ELR (cell line): Measurements from ENCODE around the gene HDAC6.
"Not testable (repeated sequence)": the region's sequence is repeated elsewhere in the genome, so short reads cannot be mapped to it uniquely, and the experiment has no call there.

ENCODE experiments used
- DNase-seq: peaks from one replicate; pipeline ENCODE4 v3.0.0-alpha.2; 2015; ENCODE audit warnings: low read depth

HDAC6 gene

DNA sequence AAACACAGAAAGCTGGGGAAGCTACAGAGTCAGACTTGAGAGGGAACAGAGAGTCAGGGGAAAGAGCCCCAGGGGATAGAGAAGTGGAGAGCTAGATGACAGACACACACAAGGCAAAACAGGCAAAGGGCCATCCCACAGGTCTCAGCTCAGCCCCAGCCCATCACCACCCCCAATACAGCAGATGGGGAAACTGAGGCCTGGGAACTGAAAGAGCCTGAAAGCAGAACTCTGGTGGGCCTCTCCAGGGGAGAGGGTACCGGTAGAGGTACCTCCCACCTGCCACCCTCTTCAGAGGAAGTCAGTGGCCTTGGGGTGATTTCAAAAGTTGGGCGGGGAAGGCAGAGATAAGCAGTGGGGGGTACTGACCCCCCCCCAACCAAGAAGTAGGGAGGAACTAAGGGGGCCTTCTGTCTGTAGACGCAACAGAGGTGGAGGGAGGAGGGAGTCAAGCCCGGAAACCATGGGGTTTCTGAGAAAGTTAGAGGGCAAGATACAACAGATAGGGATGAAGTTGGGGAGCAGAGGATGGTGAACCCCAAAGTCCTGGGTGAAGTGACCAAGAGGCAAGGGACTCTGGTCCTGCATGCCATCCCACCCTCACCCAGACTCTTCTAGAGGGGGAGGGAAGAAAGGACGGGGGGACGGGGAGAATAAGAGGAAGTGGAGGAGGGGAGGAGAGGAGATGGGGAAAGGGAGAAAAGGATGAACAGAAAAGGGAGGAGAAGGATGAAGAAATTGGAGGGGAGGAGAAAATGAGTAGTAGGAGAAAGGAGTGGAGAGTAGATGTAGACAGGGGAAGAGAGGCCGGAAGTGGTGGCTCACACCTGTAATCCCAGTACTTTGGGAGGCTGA is 12.3 kb upstream of the HDAC6 start:
- DNase-seq = no peak

DNA sequence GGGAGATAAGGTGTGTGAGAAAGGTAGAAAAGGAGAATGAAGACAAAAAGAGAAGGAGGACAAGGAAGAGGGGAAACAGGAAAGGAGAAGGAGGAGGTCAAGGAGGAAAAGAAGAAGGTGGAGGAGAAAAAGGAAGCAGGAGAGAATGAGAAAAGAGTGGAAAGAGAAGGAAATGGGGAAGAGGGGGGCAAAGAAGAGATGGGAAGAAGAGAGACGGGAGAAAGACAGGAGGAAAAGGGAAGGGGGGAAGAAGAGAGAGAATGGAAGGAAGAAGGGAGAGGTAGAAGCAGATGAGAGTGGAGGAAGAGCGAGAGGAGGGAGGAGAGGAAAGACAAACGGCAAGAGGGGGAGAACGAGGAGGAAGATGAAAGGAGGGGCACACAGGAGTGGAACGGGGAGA is 11.4 kb upstream of the HDAC6 start:
- no peak for DNase-seq

- no peak for DNase-seq
Measured at GRCh38 chrX:48791063-48791820, 10.6 kb upstream of the HDAC6 start.

GRCh38 chrX:48792219-48792618 is 9.6 kb upstream of the HDAC6 start:
- DNase-seq = no peak

DNA sequence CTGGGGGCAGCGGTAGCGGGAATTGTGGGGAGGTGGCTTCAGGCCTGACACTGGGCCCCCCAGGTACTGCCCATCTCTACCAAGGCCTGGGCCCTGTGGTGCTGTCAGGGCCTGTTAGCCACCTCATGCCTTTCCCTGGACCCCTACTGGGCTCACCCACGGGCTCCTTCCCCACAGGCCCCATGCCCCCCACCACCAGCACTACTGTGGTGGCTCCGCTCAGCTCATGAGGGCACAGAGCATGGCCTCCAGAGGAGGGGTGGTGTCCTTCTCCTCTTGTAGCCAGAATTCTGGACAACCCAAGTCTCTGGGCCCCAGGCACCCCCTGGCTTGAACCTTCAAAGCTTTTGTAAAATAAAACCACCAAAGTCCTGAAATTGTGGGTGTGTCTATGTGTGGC is 7.9 kb upstream of the HDAC6 start:
- no peak for DNase-seq

- no peak for DNase-seq
Measured at GRCh38 chrX:48794340-48794910, 7.4 kb upstream of the HDAC6 start.

DNA sequence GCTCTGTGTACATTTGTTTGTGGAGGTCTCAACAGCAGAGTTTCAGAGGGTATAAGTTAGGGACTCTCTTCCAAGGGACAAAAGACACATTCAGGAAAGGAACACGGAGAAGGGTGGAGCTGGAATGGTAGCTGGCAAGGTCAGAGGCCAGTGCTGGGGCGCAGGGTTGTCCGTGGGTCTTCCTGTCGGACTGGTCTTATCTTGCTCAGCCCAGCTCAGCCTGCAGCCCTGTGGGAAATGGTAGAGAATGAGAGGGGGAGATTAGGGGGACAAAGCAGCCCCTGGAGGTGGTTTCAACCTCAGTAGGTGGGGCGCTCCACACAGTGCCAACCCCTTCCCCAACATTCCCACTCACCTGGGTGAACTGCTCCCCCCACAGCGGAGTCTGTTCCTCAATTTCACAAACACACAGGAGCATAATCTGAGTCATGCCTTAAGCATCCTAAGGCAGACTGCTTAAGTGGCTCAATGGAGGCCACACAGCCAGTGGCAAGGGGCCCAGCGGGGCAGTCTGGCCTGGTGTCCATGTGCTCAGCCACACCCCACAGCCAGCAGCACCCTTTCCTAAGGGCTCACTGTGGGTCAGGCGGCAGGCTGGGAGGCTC is 6.9 kb upstream of the HDAC6 start:
- peak; percentile 67 for DNase-seq

DNA sequence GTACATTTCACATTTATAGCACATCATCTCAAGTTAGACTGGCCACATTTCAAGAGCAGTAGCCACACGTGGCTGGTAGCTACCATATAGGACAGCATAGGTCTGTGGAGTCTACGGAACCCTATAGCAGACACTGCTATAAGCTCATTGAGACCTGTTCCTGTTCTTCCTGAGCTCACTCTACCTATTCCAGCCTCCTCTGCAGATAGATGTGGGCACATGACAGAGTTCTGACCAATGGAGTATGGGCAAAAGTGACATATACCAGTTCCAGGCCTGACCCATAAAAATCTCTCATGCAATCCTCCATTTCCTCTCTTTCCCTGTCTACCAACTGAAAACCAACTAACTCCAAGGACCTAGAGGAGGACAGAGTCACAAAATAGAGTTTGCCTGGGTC is 3.5 kb upstream of the HDAC6 start:
- no peak for DNase-seq

DNA sequence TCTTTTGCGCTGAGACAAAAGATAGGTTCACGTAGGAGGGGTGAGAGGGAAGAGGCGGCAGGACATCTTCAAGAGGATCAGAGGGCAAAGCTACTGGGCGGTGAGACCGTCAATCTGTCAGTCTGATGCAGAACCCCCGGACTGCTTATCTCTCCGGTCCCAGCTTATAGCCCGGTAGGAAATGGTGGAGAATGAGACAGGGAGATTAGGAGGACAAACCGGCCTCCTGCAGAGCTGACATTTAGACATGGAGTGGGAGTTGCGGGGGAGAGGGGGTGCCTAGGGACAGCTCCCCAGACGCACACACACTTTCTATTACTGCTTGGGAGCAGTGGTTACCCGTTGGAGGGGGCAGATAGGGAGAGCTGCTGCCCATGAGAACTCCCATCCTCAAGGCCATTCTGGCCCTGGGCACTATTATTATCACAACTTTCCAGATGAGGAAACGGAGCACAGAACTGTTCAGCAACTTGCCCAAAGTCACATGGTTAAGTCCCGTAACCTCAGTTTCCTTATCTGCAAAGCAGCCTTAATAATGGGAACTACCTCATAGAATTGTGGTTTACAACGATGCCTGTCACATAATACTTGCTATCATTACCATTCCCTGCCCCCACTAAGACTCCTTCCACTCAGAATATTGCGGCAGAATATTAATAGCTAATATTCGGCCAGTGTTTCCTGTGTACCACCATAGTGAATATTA is 1.1 kb upstream of the HDAC6 start:
- DNase-seq = no peak

DNA sequence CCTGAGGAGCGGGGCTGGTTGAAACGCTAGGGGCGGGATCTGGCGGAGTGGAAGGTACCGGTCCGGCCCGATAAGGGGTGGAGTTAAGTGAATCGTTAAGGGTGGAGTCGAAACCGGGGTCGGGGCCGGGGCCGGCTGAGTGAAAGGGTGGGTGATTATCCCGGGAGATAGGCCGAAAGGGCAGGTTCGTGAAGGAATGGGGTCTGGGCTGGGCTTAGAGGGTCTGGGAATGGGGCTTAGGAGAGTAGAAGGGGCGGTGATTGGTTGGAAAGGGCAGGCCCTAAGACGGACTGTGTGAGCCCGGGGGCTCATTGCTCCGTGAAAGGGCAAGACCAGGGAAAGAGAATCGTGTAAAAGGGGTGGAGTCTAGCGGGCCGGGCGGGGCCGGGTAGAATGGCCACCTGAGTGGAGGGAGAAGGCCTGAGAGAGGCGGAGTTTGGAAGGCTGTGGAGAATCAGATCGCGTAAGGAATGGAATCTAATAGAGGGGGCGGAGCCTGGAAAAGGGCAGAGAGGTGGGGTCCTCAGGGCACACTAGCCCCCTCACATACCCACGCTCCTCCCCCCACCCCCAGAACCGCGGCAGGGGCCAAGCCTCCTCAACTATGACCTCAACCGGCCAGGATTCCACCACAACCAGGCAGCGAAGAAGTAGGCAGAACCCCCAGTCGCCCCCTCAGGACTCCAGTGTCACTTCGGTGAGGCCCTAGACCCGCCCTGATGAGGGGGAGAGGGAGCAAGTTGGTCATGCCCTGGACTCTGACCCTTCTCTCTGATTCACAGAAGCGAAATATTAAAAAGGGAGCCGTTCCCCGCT is 430 bp downstream of the HDAC6 start:
- peak; percentile 84 for DNase-seq

GRCh38 chrX:48802905-48803200 is 986 bp downstream of the HDAC6 start:
- no peak for DNase-seq

DNA sequence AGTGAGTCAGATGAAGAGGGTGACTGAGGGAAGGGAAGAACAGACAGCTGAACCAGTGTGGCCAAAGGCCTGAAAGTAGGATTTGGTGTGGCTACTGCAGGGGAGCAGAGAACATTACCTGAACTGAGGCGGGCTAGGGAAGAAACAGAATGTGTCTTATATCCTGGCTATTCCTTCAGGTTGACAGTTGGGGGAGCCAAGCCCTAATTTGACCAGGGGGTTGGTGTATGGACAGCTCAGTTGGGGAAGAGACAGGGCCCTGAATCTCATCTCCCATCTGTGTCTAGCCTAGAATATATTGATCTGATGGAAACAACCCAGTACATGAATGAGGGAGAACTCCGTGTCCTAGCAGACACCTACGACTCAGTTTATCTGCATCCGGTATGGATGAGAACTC is 4.2 kb downstream of the HDAC6 start:
- DNase-seq = no peak

- no peak for DNase-seq
Measured at GRCh38 chrX:48813644-48814043, 11.8 kb downstream of the HDAC6 start.

DNA sequence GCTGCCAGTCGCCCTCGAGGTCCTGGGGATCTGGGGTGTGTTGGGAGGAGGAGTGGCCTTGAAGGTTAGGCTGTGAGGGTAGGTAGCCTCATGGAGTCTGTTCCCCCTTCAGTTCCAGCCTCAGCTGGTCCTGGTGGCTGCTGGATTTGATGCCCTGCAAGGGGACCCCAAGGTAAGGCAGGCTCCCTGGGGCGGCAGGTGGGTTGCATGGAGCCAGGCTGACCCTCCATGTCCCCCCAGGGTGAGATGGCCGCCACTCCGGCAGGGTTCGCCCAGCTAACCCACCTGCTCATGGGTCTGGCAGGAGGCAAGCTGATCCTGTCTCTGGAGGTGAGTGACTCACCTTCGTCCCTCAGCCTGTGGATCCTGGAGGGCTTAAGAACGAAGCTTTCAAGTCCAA is 12.9 kb downstream of the HDAC6 start:
- DNase-seq = no peak

DNA sequence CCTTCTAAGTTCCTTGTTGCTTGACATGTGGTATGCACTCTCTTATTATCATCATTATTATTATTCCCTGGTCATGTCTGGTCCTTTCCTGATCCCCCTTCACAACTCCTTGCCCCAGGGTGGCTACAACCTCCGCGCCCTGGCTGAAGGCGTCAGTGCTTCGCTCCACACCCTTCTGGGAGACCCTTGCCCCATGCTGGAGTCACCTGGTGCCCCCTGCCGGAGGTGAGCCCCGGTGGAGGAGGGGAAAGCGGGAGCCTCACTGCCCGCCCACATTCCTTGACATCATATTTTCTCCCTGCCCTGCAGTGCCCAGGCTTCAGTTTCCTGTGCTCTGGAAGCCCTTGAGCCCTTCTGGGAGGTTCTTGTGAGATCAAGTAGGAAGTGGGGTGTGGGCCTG is 13.4 kb downstream of the HDAC6 start:
- DNase-seq = no peak

GRCh38 chrX:48816014-48816810 is 14.3 kb downstream of the HDAC6 start:
- no peak for DNase-seq

DNA sequence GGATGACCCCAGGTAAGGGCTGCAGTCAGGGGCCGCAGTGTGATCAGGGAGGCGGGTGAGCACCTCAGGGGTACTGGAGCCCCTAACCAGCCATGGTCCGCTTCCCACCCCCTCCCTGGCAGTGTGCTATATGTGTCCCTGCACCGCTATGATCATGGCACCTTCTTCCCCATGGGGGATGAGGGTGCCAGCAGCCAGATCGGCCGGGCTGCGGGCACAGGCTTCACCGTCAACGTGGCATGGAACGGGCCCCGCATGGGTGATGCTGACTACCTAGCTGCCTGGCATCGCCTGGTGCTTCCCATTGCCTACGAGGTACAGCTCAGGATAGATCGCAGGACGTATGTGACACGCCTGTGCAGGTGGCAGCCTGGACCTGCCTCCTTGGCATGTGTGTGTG is 16.2 kb downstream of the HDAC6 start:
- DNase-seq = no peak

DNA sequence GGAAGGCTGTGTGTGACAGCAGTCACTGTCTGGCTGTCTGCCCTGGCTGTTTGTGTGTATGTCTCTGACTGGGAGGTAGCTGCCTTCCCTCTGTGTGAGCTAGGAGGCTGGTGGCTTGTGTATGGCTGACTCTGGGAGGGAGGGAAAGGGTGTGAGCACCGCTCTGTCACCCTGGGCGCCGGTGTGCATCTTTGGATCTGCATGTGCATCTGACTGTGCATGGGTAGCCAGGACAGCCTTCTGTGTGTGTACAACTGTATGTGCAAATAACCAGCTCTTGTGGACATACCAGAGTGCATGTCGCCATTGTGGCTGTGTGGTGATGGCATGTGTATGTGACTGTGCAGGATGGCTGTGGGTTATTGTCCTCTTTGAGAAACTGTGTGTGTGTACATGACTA is 17.0 kb downstream of the HDAC6 start:
- DNase-seq = no peak

- not testable (repeated sequence) for DNase-seq
Measured at GRCh38 chrX:48819394-48819793, 17.5 kb downstream of the HDAC6 start.

DNA sequence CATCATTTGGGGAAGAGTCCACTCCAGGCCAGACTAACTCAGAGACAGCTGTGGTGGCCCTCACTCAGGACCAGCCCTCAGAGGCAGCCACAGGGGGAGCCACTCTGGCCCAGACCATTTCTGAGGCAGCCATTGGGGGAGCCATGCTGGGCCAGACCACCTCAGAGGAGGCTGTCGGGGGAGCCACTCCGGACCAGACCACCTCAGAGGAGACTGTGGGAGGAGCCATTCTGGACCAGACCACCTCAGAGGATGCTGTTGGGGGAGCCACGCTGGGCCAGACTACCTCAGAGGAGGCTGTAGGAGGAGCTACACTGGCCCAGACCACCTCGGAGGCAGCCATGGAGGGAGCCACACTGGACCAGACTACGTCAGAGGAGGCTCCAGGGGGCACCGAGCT is 21.2 kb downstream of the HDAC6 start:
- no peak for DNase-seq

DNA sequence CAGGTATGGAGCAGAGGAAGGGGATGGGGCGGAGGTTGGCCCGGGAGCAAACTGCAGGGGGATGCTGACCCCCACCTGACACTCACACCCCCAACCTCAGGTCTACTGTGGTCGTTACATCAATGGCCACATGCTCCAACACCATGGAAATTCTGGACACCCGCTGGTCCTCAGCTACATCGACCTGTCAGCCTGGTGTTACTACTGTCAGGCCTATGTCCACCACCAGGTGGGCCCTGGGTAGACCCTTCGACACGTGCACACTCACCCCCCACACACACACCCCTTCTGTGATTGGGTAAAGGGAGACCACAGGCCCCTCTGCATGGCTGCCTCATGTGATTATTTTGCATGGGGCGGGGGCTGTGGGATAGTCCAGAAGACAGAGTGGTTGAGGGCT is 22.2 kb downstream of the HDAC6 start:
- DNase-seq = no peak
